Transverse colon (tissue), 4 donors: ENCODE results near the gene AP3S1.

Experiments
- POLR2A ChIP-seq: fragments of 450-650 bp; IDR thresholded peaks from one replicate; pipeline ENCODE4 v1.6.1; 2016; ENCODE audit warnings: antibody characterized with exemption, mild to moderate bottlenecking, moderate library complexity
- POLR2AphosphoS5 ChIP-seq, 3 donors: sonication (generic); formaldehyde crosslinking; IDR thresholded peaks; one replicate each; pipeline ENCODE4 v1.6.1; 2016; ENCODE audit warnings: antibody characterized with exemption in 3 of 3
- TF ChIP-seq, protein P1 (sequence below), 5 experiments: fragments of 200-600 bp in 3 of 5; fragments of 450-650 bp in 2 of 5; sonication (generic) in 3 of 5; IDR thresholded peaks; 1 replicate in 2 of 5; 2 replicates in 3 of 5; pipeline ENCODE4 v1.5.1; 2016 to 2017; ENCODE audit warnings: antibody characterized with exemption in 5 of 5, inconsistent platforms in 3 of 5, mild to moderate bottlenecking in 2 of 5, moderate library complexity in 1 of 5

DNA sequence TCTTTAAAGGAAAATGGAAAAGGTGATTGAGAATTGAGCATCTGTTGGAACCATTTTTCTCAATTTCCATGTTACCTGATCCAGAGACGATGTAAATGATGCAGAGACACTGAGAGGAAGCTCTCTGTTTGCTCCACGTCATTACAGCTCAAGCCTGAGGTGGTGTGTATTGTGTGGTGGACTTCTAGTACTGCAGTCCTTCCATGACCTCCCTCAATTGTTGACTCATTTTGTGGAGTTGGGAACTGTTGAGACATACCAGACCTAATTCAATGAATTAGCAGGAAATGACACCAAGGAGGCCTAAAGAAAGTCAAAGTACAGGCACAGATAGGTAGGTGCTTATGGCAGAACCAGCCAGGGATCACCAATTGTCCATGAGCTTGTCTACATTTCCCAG lies 104.9 kb downstream of the AP3S1 start:
- TF ChIP-seq POLR2AphosphoS5 (IDR thresholded peaks at IDR 0.05) (no peak), POLR2A (no peak)
- TF ChIP-seq, protein P1, sequence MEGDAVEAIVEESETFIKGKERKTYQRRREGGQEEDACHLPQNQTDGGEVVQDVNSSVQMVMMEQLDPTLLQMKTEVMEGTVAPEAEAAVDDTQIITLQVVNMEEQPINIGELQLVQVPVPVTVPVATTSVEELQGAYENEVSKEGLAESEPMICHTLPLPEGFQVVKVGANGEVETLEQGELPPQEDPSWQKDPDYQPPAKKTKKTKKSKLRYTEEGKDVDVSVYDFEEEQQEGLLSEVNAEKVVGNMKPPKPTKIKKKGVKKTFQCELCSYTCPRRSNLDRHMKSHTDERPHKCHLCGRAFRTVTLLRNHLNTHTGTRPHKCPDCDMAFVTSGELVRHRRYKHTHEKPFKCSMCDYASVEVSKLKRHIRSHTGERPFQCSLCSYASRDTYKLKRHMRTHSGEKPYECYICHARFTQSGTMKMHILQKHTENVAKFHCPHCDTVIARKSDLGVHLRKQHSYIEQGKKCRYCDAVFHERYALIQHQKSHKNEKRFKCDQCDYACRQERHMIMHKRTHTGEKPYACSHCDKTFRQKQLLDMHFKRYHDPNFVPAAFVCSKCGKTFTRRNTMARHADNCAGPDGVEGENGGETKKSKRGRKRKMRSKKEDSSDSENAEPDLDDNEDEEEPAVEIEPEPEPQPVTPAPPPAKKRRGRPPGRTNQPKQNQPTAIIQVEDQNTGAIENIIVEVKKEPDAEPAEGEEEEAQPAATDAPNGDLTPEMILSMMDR (IDR thresholded peaks at IDR 0.05), result no peak
